Measurements from ENCODE around the gene LRRC4C.
A peak's percentile ranks its signal among the peaks of the same experiment; 100 is the strongest.

Gene LRRC4C

DNA sequence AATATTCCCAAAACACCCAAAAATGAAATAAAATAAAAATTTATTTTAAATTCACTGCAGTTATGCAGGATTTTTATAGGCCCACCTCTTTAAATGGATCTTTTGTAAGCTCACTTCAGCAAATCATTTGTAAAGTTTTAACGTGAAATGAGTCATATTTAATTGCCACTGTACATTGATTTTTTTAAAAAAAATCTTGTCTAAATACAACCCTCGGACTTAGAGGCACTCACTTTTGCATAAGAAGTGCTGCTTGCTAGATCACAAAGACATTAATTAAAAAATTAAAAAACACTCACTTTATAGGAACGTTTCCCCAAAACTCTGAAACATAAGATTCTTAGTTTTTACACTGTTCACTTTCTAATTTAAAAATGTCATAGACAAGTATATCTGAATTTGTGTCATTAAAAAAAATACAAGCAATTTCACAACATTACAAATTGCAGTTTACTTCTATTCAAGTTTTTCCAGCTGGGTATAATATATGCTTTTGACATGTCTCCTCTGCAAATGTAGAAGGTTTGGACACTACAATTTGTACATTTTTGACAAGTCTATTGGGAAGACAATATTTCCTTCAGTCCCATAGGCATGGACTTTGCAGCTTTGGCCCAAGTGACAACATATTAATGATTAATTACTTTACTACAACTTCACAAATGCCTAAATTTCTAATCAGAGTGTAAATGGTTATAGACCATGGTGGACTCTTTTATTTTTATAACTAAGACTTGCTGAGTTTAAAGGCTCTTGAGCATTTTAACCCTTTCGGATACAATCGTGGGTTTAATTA is 1088.4 kb downstream of the LRRC4C start:
- no peak for DNase-seq (ENCODE audit: low read depth)

DNA sequence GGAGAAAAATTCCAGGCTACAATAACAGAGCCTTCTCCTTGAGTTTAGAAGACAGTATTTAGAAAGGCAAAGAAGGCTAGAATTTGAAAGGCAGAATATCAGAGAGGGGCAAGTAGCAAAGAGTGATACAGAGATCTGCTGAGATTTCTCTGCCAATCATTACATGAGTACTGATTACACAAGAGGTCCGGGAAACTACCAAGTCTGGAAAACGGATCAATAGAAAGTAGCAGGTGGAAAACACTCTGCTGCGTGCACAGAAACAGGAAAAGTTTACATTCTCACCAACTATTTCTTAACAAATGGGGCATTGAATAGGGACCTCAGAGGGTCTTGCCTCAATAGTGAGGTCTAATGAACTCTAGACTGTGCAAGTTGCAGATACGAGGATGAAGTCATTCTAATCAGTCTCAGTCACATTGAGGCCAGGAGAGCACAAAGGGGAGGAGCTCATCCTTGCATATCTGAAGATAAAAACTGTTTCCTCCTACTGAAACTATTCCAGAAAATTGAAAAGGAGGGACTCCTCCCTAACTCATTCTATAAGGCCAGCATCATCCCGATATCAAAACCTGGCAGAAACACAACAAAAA is 1099.2 kb downstream of the LRRC4C start:
- no peak for DNase-seq (ENCODE audit: low read depth)

DNA sequence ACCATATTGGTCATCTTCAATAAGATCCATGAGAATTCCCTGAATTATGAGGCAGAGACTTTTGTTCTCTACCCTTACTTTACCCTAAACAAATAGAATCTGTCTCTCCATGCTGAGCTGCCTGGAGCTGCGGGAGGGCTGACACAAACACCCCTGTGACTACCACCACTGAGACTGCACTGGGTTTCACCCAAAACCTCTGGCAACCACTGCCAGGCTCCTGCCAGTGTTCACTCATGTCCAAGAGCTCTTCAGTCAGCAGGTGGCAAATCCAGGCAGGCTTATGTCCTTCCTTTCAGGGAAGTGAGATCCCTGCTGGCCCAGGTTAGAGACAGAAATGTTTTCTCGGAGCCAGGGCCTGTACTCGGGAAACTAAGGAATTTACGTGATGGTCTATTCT is 1105.3 kb downstream of the LRRC4C start:
- no peak for DNase-seq (ENCODE audit: low read depth)

DNA sequence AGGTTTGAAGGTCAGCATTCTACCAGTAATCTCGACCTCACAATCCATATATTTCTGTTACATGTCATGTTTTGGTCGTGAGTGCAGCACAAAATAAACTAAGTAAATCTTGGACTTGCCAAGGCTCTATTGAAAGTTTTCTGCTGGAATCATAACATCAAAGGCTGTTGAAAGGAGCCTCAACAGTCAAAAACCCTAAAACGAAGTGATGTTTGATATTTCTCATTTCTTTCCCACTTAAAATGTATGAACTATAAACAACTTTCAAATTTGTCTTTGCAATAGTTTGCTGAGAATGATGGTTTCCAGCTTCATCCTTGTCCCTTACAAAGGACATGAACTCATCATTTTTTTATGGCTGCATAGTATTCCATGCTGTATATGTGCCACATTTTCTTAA is 1118.5 kb downstream of the LRRC4C start:
- no peak for DNase-seq (ENCODE audit: low read depth)

DNA sequence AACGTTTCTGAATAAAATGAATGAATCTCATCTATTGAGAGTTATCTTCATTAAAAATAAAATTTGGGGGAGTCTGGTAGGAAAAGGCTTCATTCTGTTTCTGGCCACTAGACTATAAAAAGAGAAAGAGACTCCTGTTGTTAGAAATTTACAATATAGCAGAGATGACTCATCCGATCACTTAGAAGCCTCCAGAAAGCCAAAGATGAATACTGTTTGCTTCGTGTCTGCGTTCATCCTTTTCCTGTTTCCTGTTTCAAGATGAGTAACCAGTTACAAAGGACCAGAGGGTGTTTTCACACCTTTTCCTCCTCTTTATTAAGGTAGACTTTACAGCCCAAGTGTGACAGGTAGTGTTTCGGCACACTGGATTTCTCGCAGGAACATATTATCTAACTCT is 1120.7 kb downstream of the LRRC4C start:
- DNase-seq (ENCODE audit: low read depth), result peak; percentile 86

DNA sequence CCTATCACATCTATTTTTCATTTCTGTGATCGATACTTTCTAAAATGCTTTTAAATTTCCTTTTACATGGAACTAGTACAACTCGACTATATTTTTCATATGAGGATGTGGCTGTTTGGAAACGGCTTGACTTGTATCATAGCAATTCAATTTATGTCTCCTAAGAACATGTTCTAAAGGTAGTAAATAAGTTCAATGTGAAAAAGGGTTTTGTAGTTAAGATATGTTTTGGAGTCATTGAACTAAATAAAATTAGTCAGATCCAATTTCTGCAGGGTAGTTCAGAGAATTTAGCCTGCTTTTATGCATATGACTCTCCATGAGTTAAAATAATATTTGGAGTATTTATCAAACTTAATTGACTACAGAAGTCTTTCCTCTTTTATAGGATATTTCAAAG is 1121.4 kb downstream of the LRRC4C start:
- no peak for DNase-seq (ENCODE audit: low read depth)

DNA sequence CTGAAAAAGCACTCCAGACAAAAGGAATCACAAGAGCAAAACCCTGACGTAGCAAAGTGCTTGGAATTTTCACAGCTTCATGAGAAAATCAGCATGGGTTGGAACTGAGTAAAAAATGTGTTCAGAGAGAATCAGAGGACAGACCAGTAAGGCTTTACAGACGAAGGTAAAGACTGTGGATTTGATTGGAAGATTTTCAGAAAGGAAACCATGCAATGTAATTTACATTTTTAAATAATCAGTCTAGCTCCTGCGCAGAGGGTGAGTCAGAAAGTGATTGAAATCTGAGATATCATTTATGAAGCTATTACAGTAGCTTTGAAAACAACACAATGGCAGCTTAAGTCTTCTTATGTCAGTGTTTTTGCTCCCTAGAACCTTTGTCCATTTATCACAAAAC is 1122.3 kb downstream of the LRRC4C start:
- peak; percentile 78 for DNase-seq (ENCODE audit: low read depth)

DNA sequence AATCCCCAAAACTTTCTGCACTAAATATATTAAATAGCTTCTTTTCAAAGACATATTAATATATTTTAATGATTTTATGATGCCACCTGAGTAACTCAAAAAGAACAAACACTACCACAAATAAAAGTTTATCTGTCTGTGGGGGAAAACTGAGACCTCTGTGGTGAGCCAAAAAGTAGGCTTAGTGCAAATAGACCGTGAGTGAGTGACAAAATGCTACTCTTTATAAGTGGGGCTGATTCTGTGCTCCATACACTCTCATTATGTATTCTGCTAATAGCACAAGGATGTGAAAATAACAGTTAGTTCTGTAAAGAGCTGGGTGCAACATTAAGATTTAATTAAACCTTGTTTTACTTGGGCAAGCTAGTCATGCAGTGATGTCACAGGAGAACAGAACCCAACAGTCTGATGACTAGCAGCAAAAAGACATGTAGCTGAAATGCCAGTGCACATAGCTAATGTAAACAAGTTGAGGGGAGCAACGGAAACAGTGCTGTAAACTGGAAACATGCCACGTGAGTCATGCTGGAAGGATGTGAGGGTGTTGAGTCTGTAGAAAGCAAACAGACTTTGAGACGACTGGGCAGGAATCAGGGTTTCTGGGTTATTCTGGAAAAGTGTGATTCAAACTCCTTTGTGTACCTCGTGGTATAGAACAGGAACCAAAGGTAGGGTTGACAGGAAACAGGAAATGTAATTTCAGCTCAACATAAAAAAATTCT is 1130.4 kb downstream of the LRRC4C start:
- DNase-seq (ENCODE audit: low read depth), result peak; percentile 100

DNA sequence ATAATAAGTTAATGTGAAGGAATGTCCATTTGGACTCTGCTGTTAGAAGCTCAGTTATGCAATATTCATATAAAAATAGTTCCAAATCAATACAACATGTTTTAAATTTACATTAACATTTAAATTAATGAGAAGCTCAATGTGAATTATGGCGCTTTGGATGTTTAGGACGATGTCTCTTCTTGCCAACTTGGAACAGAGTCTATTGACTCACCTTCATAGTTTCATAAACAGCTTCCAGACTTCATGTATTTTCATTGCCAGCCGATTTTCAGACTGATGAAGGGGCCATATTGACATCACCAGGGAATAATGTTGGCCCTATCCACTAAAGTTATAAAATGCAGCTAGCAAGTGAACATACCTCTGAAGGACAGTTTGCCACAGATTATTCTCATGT is 1136.2 kb downstream of the LRRC4C start:
- DNase-seq (ENCODE audit: low read depth), result no peak

DNA sequence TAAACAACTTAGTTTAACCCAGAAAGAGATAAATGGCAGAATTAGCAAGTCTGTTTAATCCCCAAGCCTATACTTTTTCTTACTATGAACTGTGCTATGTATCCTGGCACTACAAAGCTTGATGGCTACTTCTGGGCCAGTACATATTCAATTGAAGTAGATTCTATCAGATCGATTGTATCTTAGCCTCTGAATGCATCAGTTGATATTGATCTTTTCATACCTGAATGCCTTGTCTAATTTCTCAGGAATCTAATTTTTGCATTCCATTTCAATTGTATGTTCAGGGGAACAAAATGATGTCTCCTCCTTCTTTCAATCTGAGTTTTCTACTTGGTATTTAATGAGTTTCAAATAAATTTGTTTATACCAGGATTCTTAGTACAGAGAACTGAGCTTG is 1137.9 kb downstream of the LRRC4C start:
- no peak for DNase-seq (ENCODE audit: low read depth)

DNA sequence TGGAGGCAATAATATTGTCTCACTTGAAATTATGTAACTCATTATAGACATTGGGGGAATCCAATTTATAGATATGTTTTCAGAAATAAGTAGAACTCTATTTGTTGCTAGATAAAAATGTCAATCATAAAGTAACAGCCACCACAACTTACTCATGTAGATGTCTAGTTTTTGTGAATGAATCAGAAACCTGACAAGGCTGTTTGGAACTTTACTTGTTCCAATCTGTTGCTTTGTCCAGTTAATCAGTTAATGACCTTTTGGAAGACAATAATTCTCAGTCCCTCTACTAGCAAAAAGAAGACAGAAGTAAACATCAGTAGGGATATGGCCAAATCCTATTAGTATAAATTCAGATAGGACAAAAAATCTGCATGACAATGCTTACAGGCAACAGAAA is 1143.3 kb downstream of the LRRC4C start:
- no peak for DNase-seq (ENCODE audit: low read depth)

DNA sequence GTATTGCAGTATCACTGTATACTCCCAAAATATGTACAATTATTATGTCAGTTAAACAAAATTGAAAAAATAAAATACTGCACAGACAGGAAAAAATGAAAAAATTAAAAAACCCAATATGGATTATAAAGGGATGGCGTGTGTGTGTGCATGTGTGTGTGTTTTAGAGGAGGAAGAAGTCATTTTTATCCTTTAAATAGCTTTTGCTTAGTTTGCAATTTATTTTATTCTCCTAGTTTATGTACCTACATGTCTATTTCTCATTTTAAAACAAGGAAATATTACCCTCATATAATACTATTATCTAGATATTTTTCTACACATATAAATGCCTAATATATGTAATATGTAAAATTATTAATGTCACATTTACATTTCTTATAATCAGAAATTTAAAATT is 1144.3 kb downstream of the LRRC4C start:
- DNase-seq (ENCODE audit: low read depth), result no peak

DNA sequence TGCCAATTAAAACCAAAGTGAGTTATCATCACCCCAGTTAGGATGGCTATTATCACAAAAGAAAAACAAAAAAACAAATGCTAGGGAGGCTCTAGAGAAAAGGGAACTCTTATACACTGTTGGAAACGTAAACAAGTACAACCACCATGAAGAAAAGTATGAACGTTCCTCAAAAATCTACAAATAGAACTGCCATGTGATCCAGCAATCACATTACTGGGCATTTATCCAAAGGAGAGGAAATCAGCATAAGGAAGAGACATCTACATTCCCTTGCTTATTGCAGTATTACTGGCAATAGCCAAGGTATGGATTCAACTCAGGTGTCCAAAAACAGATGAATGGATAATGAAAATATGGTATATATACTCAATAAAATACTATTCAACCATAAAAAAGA is 1145.1 kb downstream of the LRRC4C start:
- DNase-seq (ENCODE audit: low read depth), result peak; percentile 53

DNA sequence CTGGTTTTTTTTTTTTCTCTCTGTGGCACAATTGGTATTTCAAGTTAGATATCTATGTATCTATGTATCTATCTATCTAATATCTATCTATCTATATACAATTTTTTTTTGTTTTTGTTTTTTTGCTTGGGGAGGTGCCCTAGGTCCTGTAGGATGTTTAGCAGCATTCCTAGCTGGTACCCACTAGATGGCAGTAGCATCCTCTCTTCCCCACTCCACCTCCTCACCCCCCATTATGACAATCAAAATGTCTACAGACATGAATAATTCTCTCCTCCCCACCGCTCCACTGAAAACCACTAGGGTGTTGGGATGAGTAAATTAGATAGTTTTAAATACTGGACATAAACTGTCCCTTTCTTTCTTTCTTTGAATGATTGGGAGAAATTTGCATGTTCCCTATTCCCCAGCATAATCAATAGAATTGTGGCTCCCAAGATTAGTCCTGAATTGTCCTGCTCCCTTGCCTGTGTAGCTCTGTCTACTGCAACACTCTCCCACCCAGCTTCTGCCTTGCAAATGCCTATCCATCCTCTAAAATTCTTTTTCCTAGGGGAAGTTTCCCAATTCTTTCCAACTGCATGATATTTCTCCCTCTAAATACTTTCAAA is 1152.4 kb downstream of the LRRC4C start:
- peak; percentile 70 for DNase-seq (ENCODE audit: low read depth)

DNA sequence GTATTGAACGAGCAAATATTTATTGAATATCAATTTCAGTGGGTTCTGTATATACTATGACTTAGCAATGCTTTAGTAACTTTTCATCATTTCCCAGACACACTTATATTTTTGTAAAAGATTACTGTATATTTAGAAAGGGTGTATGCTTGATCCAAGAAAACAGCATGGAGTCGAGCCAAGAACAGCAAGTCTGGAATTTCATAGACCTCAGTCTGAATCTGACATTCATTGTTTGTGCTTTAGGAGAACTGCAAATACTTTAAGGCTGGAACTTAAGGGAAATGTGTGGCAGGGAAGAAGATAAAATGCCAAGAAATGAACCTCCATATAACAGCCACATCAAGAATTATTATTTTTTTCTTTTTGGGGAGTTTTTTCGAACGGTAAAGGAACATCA is 1156.8 kb downstream of the LRRC4C start:
- peak; percentile 58 for DNase-seq (ENCODE audit: low read depth)

DNA sequence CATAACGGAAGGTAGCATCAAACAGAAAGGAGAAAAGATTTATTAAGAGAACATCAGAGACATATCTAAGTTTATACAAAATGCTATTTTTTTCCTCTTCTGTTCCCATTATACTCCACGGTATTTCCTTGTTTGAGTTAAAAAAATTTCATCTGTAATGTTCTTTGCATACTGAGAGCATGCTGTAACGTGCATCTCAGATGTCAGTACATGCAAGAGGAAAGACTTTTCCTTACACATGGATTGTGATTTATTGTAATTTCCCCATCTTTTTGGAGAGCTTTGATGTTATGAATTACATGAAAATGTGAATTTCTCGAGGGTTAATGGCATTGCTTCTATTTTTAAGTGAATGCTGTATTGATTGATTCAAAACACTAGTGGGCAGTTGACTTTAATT is 1164.0 kb downstream of the LRRC4C start:
- DNase-seq (ENCODE audit: low read depth), result no peak

DNA sequence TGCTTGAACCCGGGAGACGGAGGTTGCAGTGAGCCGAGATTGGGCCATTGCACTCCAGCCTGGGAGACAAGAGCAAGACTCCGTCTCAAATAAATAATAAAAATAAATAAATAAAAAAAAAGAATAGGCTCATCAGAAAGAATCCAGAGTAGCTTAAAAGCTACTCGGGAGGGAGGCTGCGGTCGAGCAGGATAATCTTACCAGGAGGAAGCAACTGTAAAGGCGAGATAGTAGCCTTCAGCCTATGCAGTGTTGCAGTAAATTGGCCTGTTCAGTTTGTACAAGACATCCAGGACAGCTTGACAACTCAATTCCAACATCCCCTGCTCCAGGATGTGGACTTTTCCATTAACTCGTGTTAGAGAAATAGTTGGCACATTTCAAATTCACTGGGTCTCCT is 1164.7 kb downstream of the LRRC4C start:
- no peak for DNase-seq (ENCODE audit: low read depth)

DNA sequence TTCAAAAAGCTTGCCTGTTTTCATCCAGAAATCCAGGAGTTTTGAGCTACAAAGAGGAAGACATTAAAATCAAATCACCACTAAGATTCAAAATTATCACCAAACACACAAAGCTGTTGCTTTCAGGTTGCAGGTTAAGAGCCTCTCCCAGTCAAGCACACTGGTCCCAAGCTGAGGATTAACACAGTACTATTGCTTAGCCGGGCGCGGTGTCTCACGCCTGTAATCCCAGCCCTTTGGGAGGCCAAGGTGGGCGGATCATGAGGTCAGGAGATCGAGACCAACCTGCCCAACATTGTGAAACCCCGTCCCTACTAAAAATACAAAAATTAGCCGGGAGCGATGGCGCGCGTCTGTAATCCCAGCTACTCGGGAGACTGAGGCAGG is 1165.1 kb downstream of the LRRC4C start:
- DNase-seq (ENCODE audit: low read depth), result no peak

DNA sequence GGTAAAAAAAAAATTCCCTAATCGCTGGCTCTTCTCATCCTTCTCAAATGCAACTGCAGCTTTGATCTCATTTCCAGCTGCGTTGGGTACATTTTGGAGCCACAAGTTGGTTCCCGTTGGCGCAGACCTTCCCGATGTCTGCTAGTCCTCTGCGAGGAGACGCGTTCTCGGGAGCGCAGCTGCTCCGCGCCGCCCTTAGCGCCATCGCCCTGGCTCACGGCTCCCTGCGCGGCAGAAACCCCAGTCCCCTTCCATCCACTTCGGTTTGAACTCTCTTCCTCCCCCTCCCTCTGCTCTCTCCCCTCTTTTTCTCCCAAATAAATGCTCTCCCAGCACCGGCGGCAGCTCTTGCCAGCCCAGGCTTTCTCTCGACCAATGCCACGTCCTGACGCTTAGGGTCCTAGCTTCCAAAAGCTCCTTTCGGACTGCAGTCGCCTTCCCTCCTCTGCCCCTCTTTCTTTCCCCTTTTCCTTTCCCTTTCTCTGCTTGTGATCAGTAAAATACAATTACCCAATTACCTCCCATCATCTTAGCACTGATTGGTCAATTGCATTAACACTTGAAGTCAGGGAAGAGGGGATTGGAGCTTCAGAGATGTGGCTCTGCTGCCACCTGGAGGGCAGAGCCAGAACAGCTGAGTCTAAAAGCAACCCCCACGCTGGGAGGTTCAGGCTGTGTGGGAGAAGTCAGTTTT is 1165.7 kb downstream of the LRRC4C start:
- DNase-seq (ENCODE audit: low read depth), result peak; percentile 88

DNA sequence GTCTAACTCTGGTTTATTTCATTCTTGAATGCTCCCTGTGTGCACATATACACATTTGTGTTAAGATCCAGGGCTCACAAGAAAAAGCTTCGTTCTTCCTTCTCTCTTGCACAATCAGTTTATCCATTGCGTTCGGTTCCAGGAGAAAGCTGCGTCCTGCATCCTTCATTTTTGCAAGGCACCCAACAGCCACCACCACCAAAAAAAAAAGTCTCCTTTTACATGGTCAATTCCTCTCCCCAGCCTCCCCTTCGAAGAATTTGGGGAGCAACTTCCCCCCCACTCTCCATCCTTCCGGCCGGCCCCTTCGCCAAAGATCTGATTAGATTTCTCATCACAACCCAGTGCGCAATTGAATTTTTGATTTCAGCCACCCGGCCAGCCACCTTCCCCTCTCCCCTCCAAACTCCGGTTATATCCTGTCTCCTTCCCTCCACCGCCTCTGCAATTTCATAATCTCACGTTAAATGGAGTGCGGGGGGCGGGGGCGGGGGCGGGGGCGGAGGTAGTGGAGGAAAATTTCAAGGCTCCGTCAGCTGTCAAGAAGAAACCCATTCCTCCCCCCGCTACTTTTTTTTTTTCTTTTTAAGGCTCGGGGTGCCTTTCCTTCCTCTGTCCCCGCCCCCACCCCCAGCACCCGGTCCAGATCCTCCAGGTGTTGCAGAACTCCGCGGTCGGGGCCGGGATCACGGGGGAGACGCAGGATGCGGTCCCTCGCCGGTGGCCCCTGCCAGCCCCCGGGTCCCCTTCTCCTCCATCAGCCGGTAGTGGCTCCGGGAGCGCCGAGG is 1166.5 kb downstream of the LRRC4C start:
- no peak for DNase-seq (ENCODE audit: low read depth)

DNA sequence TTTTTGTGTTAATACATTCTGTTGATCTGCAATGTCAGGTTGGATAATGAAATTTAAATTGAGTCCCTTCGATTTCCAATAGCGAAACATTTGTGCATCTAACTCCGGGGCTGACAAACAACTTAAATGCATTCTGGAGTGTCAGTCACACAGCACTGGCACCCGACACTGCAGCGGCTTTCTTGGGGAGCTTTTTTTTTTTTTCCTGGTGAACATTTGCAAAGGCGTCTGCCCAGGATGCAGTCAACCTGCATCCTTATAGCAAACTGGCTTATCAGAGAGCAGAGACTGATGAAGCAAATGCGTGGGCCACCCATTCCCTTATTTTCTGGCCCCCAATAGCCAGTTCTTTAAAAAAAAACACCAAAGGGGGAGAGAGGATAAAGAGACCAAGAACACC is 1167.7 kb downstream of the LRRC4C start:
- no peak for DNase-seq (ENCODE audit: low read depth)

DNA sequence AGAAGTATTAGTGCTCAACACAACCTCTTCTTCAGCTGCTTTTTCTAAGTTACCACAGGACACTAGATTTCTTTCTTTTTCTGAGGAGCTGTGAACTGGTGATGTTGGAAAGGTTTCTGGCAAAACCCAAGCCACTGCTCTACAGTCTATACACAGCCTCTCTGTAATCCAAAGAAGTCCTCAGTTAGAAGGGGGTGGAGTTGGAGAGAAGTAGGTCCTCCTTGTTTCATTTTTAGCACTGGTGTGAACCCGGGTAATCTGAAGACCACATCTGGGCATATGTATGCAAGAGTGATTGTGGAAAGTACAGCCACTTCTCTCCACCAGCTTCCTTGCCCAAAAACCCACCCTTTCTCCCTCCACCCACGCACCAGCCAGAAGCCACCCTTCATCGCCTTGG is 1168.1 kb downstream of the LRRC4C start:
- no peak for DNase-seq (ENCODE audit: low read depth)

All from iris pigment epithelial cell (primary cell).